KOPT-K1 (cell line): Measurements from ENCODE around the gene PITPNB.

ENCODE experiments used
- H3K27ac ChIP-seq: fragments of 200-600 bp; sonication (generic); 2 replicates; pipeline ENCODE4 v1.5.1; 2016; ENCODE audit warnings: antibody characterized with exemption, mild to moderate bottlenecking, low read depth, low read length; ENCODE audit not compliant: poor library complexity, severe bottlenecking
- H3K36me3 ChIP-seq: fragments of 200-600 bp; sonication (generic); 2 replicates; pipeline ENCODE4 v1.5.1; 2017; ENCODE audit warnings: antibody characterized with exemption, mild to moderate bottlenecking, low read length, moderate library complexity; ENCODE audit not compliant: insufficient read depth
- H3K9me3 ChIP-seq: fragments of 200-600 bp; sonication (generic); 2 replicates; pipeline ENCODE4 v1.5.1; 2017; ENCODE audit warnings: antibody characterized with exemption, low read length, mild to moderate bottlenecking; ENCODE audit not compliant: insufficient read depth, poor library complexity, severe bottlenecking

Gene PITPNB

GRCh38 chr22:27866135-27867084 lies 52.6 kb downstream of the PITPNB start:
- Histone ChIP-seq H3K36me3 (peaks cover 92% of the 10 kb centered on the region), H3K9me3 (no peaks in the 10 kb centered on the region), H3K27ac (no peak overlapping the region)

- Histone ChIP-seq H3K36me3 (peaks cover 90% of the 10 kb centered on the region), H3K9me3 (no peaks in the 10 kb centered on the region), H3K27ac (no peak overlapping the region)
Measured at GRCh38 chr22:27865496-27865895, 53.6 kb downstream of the PITPNB start.

- peaks cover 90% of the 10 kb centered on the region for H3K36me3 ChIP-seq
- no peaks in the 10 kb centered on the region for H3K9me3 ChIP-seq
- no peak overlapping the region for H3K27ac ChIP-seq
Measured at GRCh38 chr22:27863556-27863955, 55.5 kb downstream of the PITPNB start.

- no peak overlapping the region for H3K27ac ChIP-seq
- H3K36me3 ChIP-seq, result peaks cover 90% of the 10 kb centered on the region
- no peaks in the 10 kb centered on the region for H3K9me3 ChIP-seq
Measured at GRCh38 chr22:27863001-27863400, 56.1 kb downstream of the PITPNB start.

GRCh38 chr22:27859336-27859735 lies 59.7 kb downstream of the PITPNB start:
- no peaks in the 10 kb centered on the region for H3K9me3 ChIP-seq
- no peak overlapping the region for H3K27ac ChIP-seq
- peaks cover 95% of the 10 kb centered on the region for H3K36me3 ChIP-seq

GRCh38 chr22:27858626-27859025 lies 60.4 kb downstream of the PITPNB start:
- H3K36me3 ChIP-seq, result peaks cover 98% of the 10 kb centered on the region
- no peaks in the 10 kb centered on the region for H3K9me3 ChIP-seq
- H3K27ac ChIP-seq, result no peak overlapping the region

GRCh38 chr22:27857443-27857842 lies 61.6 kb downstream of the PITPNB start:
- no peak overlapping the region for H3K27ac ChIP-seq
- H3K36me3 ChIP-seq, result peaks cover 98% of the 10 kb centered on the region
- H3K9me3 ChIP-seq, result no peaks in the 10 kb centered on the region

GRCh38 chr22:27856386-27856785 lies 62.7 kb downstream of the PITPNB start:
- peaks cover 98% of the 10 kb centered on the region for H3K36me3 ChIP-seq
- H3K27ac ChIP-seq, result no peak overlapping the region
- H3K9me3 ChIP-seq, result no peaks in the 10 kb centered on the region

GRCh38 chr22:27853424-27853823 lies 65.6 kb downstream of the PITPNB start:
- H3K9me3 ChIP-seq, result no peaks in the 10 kb centered on the region
- peaks cover 100% of the 10 kb centered on the region for H3K36me3 ChIP-seq
- no peak overlapping the region for H3K27ac ChIP-seq

GRCh38 chr22:27851974-27852746 lies 66.9 kb downstream of the PITPNB start:
- Histone ChIP-seq H3K36me3 (peaks cover 98% of the 10 kb centered on the region), H3K9me3 (no peaks in the 10 kb centered on the region), H3K27ac (no peak overlapping the region)

GRCh38 chr22:27850000-27850521 lies 69.0 kb downstream of the PITPNB start:
- no peak overlapping the region for H3K27ac ChIP-seq
- no peaks in the 10 kb centered on the region for H3K9me3 ChIP-seq

GRCh38 chr22:27848005-27848404 lies 71.1 kb downstream of the PITPNB start:
- H3K36me3 ChIP-seq, result peaks cover 74% of the 10 kb centered on the region
- H3K27ac ChIP-seq, result no peak overlapping the region
- no peaks in the 10 kb centered on the region for H3K9me3 ChIP-seq

More at GRCh38 chr22:27850000-27850521, 69.0 kb downstream of the PITPNB start:
- peaks cover 90% of the 10 kb centered on the region for H3K36me3 ChIP-seq

GRCh38 chr22:27846910-27847309 lies 72.1 kb downstream of the PITPNB start:
- Histone ChIP-seq H3K9me3 (no peaks in the 10 kb centered on the region), H3K36me3 (peaks cover 64% of the 10 kb centered on the region), H3K27ac (no peak overlapping the region)

GRCh38 chr22:27846248-27846757 lies 72.8 kb downstream of the PITPNB start:
- H3K27ac ChIP-seq, result no peak overlapping the region
- peaks cover 64% of the 10 kb centered on the region for H3K36me3 ChIP-seq
- H3K9me3 ChIP-seq, result no peaks in the 10 kb centered on the region

GRCh38 chr22:27845644-27846043 lies 73.4 kb downstream of the PITPNB start:
- no peaks in the 10 kb centered on the region for H3K9me3 ChIP-seq
- H3K27ac ChIP-seq, result no peak overlapping the region
- peaks cover 58% of the 10 kb centered on the region for H3K36me3 ChIP-seq
